HG03378 (cell line): ENCODE results near the gene ATP9B.
"Not testable (repeated sequence)": the region's sequence is repeated elsewhere in the genome, so short reads cannot be mapped to it uniquely, and the experiment has no call there.

ENCODE experiments used
- ATAC-seq: cut with Tn5 transposase; IDR thresholded peaks from one replicate; pipeline ENCODE4 v1.9.1; 2021; ENCODE audit warnings: mild to moderate bottlenecking, moderate library complexity; ENCODE audit not compliant: unreplicated experiment

ATP9B gene

DNA sequence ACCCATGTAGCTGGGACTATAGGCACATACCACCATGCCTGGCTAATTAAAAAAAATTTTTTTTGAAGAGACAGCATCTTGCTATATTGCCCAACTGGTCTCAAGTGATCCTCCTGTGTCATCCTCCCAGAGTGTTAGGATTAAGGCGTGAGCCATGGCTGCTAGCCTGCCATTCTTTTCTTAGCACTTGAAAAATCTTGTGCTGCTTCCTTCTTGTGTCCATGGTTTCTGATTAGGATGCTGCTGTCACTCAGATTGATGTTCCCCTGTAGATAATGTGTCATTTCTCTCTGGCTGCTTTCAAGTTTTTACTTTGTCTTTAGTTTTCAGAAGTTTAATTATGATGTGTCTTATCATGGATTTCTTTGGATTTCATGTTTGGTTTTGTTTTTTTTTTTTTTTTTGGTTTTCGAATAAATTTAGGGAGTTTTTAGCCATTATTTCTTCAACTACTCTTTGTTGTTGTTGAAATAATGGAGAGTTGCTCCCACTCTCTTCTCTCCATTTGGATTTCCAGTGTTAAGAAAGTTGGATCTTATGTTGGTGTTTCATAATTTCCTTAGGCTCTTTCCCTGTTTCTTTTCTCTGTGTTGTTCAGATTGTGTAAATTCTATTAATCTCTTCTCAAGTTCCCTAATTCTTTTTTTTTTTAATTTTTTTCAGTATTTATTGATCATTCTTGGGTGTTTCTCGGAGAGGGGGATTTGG is 2.5 kb downstream of the ATP9B start:
- no peak for ATAC-seq

- ATAC-seq: not testable (repeated sequence)
Observed at GRCh38 chr18:79072655-79073054, 3.5 kb downstream of the ATP9B start.

- ATAC-seq: no peak
Observed at GRCh38 chr18:79077181-79077580, 8.0 kb downstream of the ATP9B start.

DNA sequence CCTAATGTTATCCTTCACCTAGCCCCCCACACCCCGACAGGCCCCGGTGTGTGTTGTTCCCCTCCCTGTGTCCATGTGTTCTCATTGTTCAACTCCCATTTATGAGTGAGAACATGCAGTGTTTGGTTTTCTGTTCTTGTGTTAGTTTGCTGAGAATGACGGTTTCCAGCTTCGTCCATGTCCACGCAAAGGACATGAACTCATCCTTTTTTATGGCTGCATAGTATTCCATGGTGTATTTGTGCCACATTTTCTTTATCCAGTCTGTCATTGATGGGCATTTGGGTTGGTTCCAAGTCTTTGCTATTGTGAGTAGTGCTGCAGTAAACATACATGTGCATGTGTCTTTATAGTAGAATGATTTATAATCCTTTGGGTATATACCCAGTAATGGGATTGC is 9.6 kb downstream of the ATP9B start:
- ATAC-seq: not testable (repeated sequence)

DNA sequence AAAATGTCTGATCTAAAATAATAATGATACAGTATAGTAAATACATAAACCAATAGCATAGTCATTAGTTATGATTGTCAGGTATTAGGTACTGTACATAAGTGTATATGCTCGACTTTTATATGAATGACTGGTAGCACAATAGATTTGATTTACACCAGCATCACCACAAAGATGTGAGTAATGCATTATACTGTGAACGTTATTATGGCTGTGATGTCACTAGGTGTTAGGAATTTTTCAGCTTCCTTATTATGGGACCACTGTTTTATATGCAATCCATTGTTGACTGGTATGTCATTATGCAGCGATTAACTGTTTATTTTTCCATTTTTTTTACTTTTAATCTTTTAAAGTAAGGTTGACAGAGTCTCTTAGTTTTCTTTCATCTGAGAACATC is 23.7 kb downstream of the ATP9B start:
- ATAC-seq: no peak

DNA sequence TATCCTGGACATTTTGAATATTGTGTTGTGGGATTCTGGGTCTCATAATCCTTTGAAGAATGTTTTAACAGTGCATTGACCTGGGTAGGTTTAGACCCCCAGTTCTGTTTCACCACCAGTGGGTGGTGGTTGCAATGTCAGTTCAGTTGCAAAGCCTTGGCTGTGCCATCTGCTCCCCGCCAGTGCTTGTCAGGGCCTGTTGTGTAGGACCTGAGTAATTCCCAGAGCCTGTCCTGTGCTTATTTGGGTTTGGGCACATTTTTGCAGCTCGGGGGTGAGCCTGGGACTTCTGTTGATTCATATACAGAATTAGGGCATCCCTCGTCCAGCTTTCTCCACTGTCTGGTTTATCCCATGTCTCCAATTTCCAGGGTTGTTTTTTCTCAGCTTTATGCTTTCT is 24.8 kb downstream of the ATP9B start:
- no peak for ATAC-seq

DNA sequence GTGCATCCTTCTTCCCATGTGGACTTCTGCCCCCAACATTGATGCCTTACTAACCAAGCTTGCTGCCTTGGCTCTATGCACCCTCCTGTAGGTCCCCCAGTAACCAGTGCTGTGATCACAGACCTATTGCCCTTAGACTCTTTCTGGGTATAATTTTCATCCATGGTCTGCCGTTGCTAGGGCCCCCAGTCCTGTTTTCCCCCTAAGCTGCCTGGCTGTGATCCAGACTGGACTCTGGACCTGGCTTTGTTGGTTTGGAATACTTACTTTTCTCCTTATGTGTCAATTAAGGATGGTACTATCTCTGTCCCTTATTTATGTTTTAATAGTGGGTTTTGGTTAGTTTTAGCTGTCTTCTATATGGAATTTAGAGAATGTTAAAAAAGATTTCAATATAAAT is 26.0 kb downstream of the ATP9B start:
- no peak for ATAC-seq

- no peak for ATAC-seq
Observed at GRCh38 chr18:79100944-79101343, 31.8 kb downstream of the ATP9B start.

GRCh38 chr18:79102886-79103285 is 33.7 kb downstream of the ATP9B start:
- ATAC-seq: no peak

DNA sequence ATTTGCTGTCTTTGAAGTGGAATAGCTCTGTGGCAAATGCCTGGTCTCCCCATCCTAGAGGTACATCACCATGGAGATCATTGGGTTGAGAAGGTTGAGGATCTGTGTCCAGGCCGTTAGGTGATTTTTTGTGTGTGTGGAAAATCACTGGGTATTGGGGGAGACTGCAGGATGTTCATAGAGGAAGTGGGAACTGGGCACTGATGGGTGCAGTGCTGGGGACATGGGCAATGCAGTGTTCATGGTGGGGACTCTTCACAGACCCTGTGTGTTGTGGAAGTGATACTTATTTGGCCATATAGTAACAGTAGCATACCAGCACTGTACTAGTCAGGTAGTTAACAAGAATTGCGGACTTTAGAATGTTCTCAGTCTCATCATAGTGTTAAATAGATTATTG is 34.9 kb downstream of the ATP9B start:
- no peak for ATAC-seq

DNA sequence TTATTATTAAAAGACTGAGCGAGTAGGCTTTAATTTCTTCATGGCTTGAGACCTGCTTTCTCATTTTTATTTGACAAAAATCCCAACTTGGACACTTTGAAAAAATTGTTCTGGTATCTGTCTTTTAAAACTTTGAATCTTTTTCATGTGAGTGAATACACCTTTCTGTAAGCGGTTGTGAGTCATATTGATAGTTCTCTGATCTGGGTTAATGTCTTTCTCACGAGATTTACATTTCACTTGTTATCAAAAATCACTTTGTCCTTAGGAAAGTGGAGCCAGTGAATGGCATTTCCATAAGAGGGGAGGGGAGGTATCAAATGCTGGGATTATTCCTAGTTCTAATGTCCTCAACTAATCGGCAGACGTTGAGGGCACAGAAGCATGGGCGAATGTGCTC is 36.3 kb downstream of the ATP9B start:
- no peak for ATAC-seq

DNA sequence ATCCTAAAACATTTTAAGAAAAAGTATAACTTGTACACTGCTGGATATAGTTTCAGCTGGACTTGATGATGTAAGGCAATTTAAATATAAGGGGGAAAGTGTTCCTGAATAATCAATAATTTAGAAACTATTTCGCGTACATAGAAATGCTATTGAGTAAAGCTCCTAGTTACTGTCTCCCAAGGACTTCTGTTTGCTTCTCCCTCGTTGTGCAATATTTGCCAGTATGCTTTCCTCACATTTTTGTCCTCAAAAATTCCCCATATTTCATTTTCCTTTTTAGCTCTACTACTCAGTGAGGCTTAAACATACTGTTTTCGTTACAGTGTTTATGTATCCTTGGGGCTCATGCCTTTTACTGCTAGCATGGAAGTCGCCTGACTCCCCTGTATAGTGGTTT is 36.9 kb downstream of the ATP9B start:
- ATAC-seq: no peak

DNA sequence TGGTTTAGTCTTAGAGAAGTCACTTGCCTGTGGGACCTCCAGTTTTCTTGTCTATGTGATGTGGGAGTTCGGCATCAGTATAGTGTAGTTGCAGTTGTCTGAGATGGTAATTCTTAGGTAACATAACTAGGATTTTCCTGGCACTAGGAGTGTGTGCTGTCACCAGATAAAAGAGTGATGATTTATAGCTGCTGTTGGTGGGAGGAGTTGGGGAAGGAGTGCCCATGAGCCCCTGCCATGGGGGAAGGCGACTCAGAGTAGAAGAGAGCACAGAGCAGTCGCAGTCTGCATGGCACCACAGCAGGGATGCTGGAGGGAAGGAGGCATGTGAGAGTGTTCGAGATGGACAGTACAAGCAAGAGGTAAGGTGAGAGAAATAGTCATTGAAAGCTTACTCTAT is 38.7 kb downstream of the ATP9B start:
- no peak for ATAC-seq

GRCh38 chr18:79108549-79109215 is 39.5 kb downstream of the ATP9B start:
- no peak for ATAC-seq

GRCh38 chr18:79111483-79111882 is 42.3 kb downstream of the ATP9B start:
- no peak for ATAC-seq

- no peak for ATAC-seq
Observed at GRCh38 chr18:79117385-79117784, 48.2 kb downstream of the ATP9B start.

GRCh38 chr18:79117788-79118187 is 48.6 kb downstream of the ATP9B start:
- no peak for ATAC-seq

GRCh38 chr18:79118797-79119196 is 49.6 kb downstream of the ATP9B start:
- ATAC-seq: no peak

GRCh38 chr18:79121746-79122474 is 52.7 kb downstream of the ATP9B start:
- no peak for ATAC-seq

- no peak for ATAC-seq
Observed at GRCh38 chr18:79123948-79124347, 54.8 kb downstream of the ATP9B start.

- ATAC-seq: no peak
Observed at GRCh38 chr18:79129120-79129519, 59.9 kb downstream of the ATP9B start.

DNA sequence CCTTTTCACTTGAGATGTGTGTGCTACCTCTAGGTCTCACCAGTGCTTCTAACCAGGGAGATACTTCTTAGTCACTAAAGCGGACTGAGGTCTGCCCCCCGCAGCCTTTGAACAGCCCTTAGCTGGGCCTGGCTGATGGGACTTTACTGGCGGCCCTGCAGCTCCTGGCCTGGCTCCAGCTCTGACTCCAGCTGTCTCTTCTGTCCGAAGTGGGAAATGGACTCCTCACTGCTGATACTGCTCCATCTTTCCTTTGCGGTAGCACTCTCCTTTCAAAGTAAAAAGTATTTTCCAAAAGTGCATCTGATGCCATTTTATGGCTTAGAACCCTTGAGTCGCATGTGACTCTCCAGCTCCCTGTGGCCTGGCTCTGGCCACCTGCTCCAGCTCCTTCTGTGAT is 64.5 kb downstream of the ATP9B start:
- ATAC-seq: no peak
